Type B pancreatic cell (in vitro differentiated cells): ENCODE results near the gene HIPK4. TPM values are rescaled to one million over a fixed set of nuclear protein-coding genes. Genes with fewer than 3 reads are reported as not detected.
"Not testable (repeated sequence)": the region's sequence is repeated elsewhere in the genome, so short reads cannot be mapped to it uniquely, and the experiment has no call there.

Experiments
- DNase-seq: peaks from one replicate; pipeline ENCODE4 v3.0.0; 2021; ENCODE audit warnings: mixed read lengths; ENCODE audit not compliant: unreplicated experiment; ENCODE audit errors: extremely low spot score
- H3K27ac Mint-ChIP-seq: 2 replicates; pipeline ENCODE4 v1.8.0; 2021; ENCODE audit warnings: mild to moderate bottlenecking, mixed read lengths
- H3K27me3 Mint-ChIP-seq: 2 replicates; pipeline ENCODE4 v1.8.0; 2021; ENCODE audit warnings: mixed read lengths
- H3K36me3 Mint-ChIP-seq: 2 replicates; pipeline ENCODE4 v1.8.0; 2021; ENCODE audit warnings: mixed read lengths
- H3K4me1 Mint-ChIP-seq: one replicate; pipeline ENCODE4 v1.8.0; 2021; ENCODE audit warnings: mixed read lengths; ENCODE audit not compliant: unreplicated experiment
- H3K4me3 Mint-ChIP-seq: 2 replicates; pipeline ENCODE4 v1.8.0; 2021; ENCODE audit warnings: mild to moderate bottlenecking, mixed read lengths
- H3K9me3 Mint-ChIP-seq: 2 replicates; pipeline ENCODE4 v1.8.0; 2021; ENCODE audit warnings: mixed read lengths
- CTCF ChIP-seq: fragments of 200-600 bp; sonication (generic); conservative IDR thresholded peaks from 2 replicates; pipeline ENCODE4 v1.5.0; 2021; ENCODE audit warnings: antibody characterized with exemption, mild to moderate bottlenecking
- total RNA-seq: library from RNA; stranded (reverse); gene quantifications from 2 replicates; pipeline ENCODE4 v1.2.1, GENCODE V29; 2021; ENCODE audit warnings: low replicate concordance

The HIPK4 gene
- total RNA-seq, 1 donor from 2014 or later, result not detected

GRCh38 chr19:40337107-40337506, 52.9 kb downstream of the HIPK4 start:
- no peaks in the 10 kb centered on the region for H3K27me3 Mint-ChIP-seq

GRCh38 chr19:40336601-40336900, 53.4 kb downstream of the HIPK4 start:
- Mint-ChIP-seq H3K36me3 (peaks cover 15% of the 10 kb centered on the region), H3K4me1 (no peaks in the 10 kb centered on the region), H3K4me3 (no peak overlapping the region)

More at GRCh38 chr19:40337107-40337506, 52.9 kb downstream of the HIPK4 start:
- Mint-ChIP-seq H3K27ac (no peak overlapping the region), H3K36me3 (peaks cover 15% of the 10 kb centered on the region), H3K4me3 (no peak overlapping the region), H3K4me1 (no peaks in the 10 kb centered on the region), H3K9me3 (no peaks in the 10 kb centered on the region)
- no peak for DNase-seq
- TF ChIP-seq CTCF, result no peak

GRCh38 chr19:40335855-40336600, 54.0 kb downstream of the HIPK4 start:
- H3K9me3 Mint-ChIP-seq, result no peaks in the 10 kb centered on the region
- H3K4me1 Mint-ChIP-seq, result no peaks in the 10 kb centered on the region
- H3K27me3 Mint-ChIP-seq, result no peaks in the 10 kb centered on the region
- no peak overlapping the region for H3K27ac Mint-ChIP-seq
- H3K4me3 Mint-ChIP-seq, result no peak overlapping the region
- H3K36me3 Mint-ChIP-seq, result peaks cover 15% of the 10 kb centered on the region
- no peak for TF ChIP-seq CTCF
- DNase-seq, result no peak

More at GRCh38 chr19:40336601-40336900, 53.4 kb downstream of the HIPK4 start:
- no peak for TF ChIP-seq CTCF
- Mint-ChIP-seq H3K27me3 (no peaks in the 10 kb centered on the region), H3K27ac (no peak overlapping the region), H3K9me3 (no peaks in the 10 kb centered on the region)
- DNase-seq, result no peak

DNA sequence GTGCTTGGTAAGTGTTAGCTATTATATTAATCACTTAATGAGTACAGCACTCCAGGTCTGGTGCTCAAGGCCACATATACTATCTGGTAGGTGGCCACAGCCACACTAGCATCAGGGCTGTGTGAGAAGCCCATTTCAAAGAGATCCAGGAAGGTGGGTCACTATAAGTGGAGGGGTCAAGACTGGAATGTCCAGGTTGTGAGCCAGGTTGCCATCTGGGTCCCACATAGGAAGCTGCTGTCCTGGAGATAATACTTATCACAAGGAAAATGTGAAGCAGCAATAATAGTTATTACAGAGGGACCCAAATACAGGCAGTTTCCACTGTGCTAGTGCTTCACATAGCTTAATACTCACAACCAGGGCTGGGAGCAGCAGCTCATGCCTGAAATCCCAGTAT, 54.9 kb downstream of the HIPK4 start:
- Mint-ChIP-seq H3K9me3 (no peaks in the 10 kb centered on the region), H3K27ac (no peak overlapping the region), H3K4me3 (no peak overlapping the region), H3K36me3 (peaks cover 15% of the 10 kb centered on the region), H3K4me1 (no peaks in the 10 kb centered on the region), H3K27me3 (no peaks in the 10 kb centered on the region)
- no peak for TF ChIP-seq CTCF
- DNase-seq, result no peak

DNA sequence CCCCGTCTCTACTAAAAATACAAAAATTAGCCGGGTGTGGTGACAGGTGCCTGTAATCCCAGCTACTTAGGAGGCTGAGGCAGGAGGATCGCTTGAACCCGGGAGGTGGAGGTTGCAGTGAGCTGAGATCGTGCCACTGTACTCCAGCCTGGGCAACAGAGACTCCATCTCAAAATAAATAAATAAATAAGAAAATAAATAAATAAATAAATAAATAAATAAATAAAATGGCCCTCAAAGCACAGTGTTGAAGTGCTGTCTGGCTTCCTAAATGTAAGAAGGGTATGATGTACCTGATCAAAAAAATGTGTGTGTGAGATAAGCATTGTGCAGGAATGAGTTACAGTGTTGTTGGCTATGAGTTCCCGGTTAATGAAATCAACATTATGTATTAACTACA, 56.9 kb downstream of the HIPK4 start:
- H3K27ac Mint-ChIP-seq, DNase-seq, H3K4me1 Mint-ChIP-seq, H3K4me3 Mint-ChIP-seq, H3K27me3 Mint-ChIP-seq, H3K9me3 Mint-ChIP-seq: not testable (repeated sequence)
- H3K36me3 Mint-ChIP-seq, result peaks cover 15% of the 10 kb centered on the region

DNA sequence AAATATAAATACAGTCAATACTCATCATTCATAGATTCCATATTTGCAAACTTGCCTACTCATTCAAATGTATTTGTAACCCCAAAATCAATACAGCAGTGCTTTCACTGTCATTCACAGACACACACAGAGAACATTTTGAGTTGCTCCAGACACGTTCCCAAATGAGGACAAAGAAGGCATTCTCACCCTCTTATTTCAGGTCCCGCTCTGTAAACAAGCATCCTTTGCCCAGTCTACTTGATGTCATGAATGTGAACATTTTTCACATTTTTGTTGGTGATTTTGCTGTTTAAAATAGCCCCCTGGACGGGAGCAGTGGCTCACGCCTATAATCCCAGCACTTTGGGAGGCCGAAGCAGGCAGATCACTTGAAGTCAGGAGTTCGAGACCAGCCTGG, 57.3 kb downstream of the HIPK4 start:
- Mint-ChIP-seq H3K4me1 (peaks cover 5% of the 10 kb centered on the region), H3K36me3 (peaks cover 15% of the 10 kb centered on the region)
- TF ChIP-seq CTCF, result no peak

More for the DNA sequence above, 57.3 kb downstream of the HIPK4 start:
- no peak overlapping the region for H3K27ac Mint-ChIP-seq
- no peak for DNase-seq
- H3K4me3 Mint-ChIP-seq, result no peak overlapping the region
- no peaks in the 10 kb centered on the region for H3K27me3 Mint-ChIP-seq
- H3K9me3 Mint-ChIP-seq, result no peaks in the 10 kb centered on the region
